Measurements from ENCODE around the gene RLN3. TPM values are rescaled to one million over a fixed set of nuclear protein-coding genes. Genes with fewer than 3 reads are reported as not detected.

Gene RLN3
- total RNA-seq: not detected
- not detected for polyA plus RNA-seq

- H3K4me1 ChIP-seq (ENCODE audit: control insufficient read depth in 4 of 4, insufficient read depth in 4 of 4, low read length in 3 of 4): peaks cover 0 to 12% (median 5%) of the 10 kb centered on the region in 4 donors
- TF ChIP-seq JUND (IDR thresholded peaks at IDR 0.05) (no peak), CTCF (IDR thresholded peaks at IDR 0.05; ENCODE audit: low read depth, low read length, missing input control) (no peak), NR2F2 (IDR thresholded peaks at IDR 0.05) (no peak), HNF4A (conservative IDR thresholded peaks at IDR 0.05) (no peak)
- no peak within 1 kb of the TSS for H3K9ac ChIP-seq (ENCODE audit: low read depth in 1 of 2, low read length in 2 of 2)
- no peaks in the 10 kb centered on the region for H3K9me3 ChIP-seq (ENCODE audit: control insufficient read depth in 4 of 4, low read length in 3 of 4)
- H3K27ac ChIP-seq (ENCODE audit: low read depth in 1 of 2, low read length in 2 of 2): no peak within 1 kb of the TSS
- H3K4me3 ChIP-seq (ENCODE audit: low read depth in 1 of 3, low read length in 3 of 3): no peak within 1 kb of the TSS
- no peak for DNase-seq (ENCODE audit: low spot score)
- H3K36me3 ChIP-seq (ENCODE audit: control insufficient read depth in 4 of 4, insufficient read depth in 3 of 4, low read depth in 1 of 4, low read length in 3 of 4): no peaks in the 10 kb centered on the region
- no peaks in the 10 kb centered on the region for H3K27me3 ChIP-seq (ENCODE audit: control insufficient read depth in 4 of 4, insufficient read depth in 4 of 4, low read length in 3 of 4)
- 59% methylated on average over 24 of the region's 24 CpGs for WGBS
Observed at GRCh38 chr19:14027856-14028450, at the start of gene RLN3. Gene RLN3 (plus strand): TSS chr19:14028148. CDS start chr19:14028205, 57 bp downstream.

DNA sequence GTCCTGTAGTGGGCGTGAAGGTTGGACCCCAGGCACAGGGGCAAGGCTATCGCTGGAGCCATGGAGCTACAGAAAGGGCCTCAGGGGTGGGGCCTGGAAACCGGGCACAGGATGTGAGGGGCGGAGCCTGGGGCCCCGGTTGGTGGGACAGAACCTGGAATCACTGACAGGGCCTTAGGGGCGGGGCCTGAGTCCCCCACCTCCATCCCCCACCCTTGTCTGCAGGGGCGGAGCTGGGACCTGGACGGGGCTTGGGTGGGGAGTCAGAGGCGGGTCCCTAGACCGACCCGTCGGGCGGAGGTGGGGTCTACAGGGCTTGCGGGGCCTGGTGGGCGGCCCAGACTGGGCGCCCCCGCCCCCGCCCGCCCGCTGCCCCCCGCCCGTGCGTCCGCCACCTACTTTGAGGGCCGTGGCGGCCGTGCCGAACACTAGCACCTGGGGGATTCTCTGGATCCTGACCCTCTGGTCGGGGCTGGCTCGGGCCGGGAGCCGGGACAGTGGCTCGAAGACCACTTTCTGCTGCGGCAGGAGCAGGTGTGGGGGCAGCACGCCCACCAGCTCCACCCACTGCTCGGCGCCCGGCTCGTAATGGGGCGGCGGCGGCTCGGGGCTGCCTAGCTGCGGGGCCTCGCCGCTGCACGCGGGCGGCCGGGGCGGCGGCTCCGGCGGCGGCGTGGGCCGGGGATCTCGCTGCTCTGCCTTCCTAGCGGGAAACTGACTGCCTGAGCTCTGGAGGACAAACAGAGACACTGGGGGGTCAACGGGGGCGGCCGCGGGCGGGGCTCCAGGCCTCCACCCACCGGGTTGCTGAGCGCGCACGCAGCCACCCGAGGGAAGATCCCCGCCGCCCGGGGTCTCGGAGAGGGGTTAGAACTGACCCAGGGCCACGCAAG lies 49.4 kb upstream of the RLN3 start:
- Histone ChIP-seq H3K9ac (ENCODE audit: low read depth in 1 of 2, low read length in 2 of 2) (no peak overlapping the region), H3K9me3 (ENCODE audit: control insufficient read depth in 4 of 4, low read length in 3 of 4) (no peaks in the 10 kb centered on the region), H3K27ac (ENCODE audit: low read depth in 1 of 2, low read length in 2 of 2) (no peak overlapping the region), H3K4me1 (ENCODE audit: control insufficient read depth in 4 of 4, insufficient read depth in 4 of 4, low read length in 3 of 4) (no peaks in the 10 kb centered on the region), H3K27me3 (ENCODE audit: control insufficient read depth in 4 of 4, insufficient read depth in 4 of 4, low read length in 3 of 4) (no peaks in the 10 kb centered on the region), H3K36me3 (ENCODE audit: control insufficient read depth in 4 of 4, insufficient read depth in 3 of 4, low read depth in 1 of 4, low read length in 3 of 4) (peaks cover 3 to 49% (median 16%) of the 10 kb centered on the region in 4 donors), H3K4me3 (ENCODE audit: low read depth in 1 of 3, low read length in 3 of 3) (peak overlapping the region in 1 of 3 donors; percentile 19)
- WGBS: 58% methylated on average over 74 of the region's 74 CpGs
- TF ChIP-seq CTCF (IDR thresholded peaks at IDR 0.05; ENCODE audit: low read depth, low read length, missing input control) (no peak), NR2F2 (IDR thresholded peaks at IDR 0.05) (no peak), ATF3 (IDR thresholded peaks at IDR 0.05) (no peak), YY1 (IDR thresholded peaks at IDR 0.05) (no peak), GABPA (IDR thresholded peaks at IDR 0.05 in 1 of 2, conservative IDR thresholded peaks at IDR 0.05 in 1 of 2) (no peak), ZBTB33 (IDR thresholded peaks at IDR 0.05) (no peak), FOXA2 (IDR thresholded peaks at IDR 0.05) (no peak), RXRA (IDR thresholded peaks at IDR 0.05) (no peak), HNF4A (conservative IDR thresholded peaks at IDR 0.05) (no peak), SP1 (IDR thresholded peaks at IDR 0.05) (no peak), FOXA1 (IDR thresholded peaks at IDR 0.05) (no peak), EGR1 (IDR thresholded peaks at IDR 0.05; ENCODE audit: low read depth in 2 of 2) (no peak), HNF4G (IDR thresholded peaks at IDR 0.05) (no peak), RAD21 (IDR thresholded peaks at IDR 0.05) (no peak), TAF1 (conservative IDR thresholded peaks at IDR 0.05) (no peak), JUND (IDR thresholded peaks at IDR 0.05) (no peak)
- TF ChIP-seq, protein P1, sequence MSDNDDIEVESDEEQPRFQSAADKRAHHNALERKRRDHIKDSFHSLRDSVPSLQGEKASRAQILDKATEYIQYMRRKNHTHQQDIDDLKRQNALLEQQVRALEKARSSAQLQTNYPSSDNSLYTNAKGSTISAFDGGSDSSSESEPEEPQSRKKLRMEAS (IDR thresholded peaks at IDR 0.05): no peak
- TF ChIP-seq, protein P2, sequence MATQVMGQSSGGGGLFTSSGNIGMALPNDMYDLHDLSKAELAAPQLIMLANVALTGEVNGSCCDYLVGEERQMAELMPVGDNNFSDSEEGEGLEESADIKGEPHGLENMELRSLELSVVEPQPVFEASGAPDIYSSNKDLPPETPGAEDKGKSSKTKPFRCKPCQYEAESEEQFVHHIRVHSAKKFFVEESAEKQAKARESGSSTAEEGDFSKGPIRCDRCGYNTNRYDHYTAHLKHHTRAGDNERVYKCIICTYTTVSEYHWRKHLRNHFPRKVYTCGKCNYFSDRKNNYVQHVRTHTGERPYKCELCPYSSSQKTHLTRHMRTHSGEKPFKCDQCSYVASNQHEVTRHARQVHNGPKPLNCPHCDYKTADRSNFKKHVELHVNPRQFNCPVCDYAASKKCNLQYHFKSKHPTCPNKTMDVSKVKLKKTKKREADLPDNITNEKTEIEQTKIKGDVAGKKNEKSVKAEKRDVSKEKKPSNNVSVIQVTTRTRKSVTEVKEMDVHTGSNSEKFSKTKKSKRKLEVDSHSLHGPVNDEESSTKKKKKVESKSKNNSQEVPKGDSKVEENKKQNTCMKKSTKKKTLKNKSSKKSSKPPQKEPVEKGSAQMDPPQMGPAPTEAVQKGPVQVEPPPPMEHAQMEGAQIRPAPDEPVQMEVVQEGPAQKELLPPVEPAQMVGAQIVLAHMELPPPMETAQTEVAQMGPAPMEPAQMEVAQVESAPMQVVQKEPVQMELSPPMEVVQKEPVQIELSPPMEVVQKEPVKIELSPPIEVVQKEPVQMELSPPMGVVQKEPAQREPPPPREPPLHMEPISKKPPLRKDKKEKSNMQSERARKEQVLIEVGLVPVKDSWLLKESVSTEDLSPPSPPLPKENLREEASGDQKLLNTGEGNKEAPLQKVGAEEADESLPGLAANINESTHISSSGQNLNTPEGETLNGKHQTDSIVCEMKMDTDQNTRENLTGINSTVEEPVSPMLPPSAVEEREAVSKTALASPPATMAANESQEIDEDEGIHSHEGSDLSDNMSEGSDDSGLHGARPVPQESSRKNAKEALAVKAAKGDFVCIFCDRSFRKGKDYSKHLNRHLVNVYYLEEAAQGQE (IDR thresholded peaks at IDR 0.05): no peak
- peak; percentile 72 for DNase-seq (ENCODE audit: low spot score)

Data from liver (tissue), 9 donors.